Left renal cortex interstitium (tissue), 4 donors: ENCODE data around the gene KLC1. TPM values are rescaled to one million over a fixed set of nuclear protein-coding genes. Genes with fewer than 3 reads are reported as not detected.
"Not testable (repeated sequence)": the region's sequence is repeated elsewhere in the genome, so short reads cannot be mapped to it uniquely, and the experiment has no call there.

Source experiments
- DNase-seq, 4 donors: peaks; one replicate each; pipeline ENCODE4 v3.0.0-alpha.2; 2013; ENCODE audit warnings: low read depth in 4 of 4, low spot score in 2 of 4, missing footprints in 1 of 4
- polyA plus RNA-seq, 4 donors: library from polyadenylated mRNA; unstranded; fragments of 120-200 nt; gene quantifications; one replicate each; pipeline ENCODE4 v1.2.1, GENCODE V29; 2013; ENCODE audit not compliant: insufficient read length in 4 of 4

KLC1 gene
- polyA plus RNA-seq, 4 donors = 90.1 to 162 (median 126) TPM

DNA sequence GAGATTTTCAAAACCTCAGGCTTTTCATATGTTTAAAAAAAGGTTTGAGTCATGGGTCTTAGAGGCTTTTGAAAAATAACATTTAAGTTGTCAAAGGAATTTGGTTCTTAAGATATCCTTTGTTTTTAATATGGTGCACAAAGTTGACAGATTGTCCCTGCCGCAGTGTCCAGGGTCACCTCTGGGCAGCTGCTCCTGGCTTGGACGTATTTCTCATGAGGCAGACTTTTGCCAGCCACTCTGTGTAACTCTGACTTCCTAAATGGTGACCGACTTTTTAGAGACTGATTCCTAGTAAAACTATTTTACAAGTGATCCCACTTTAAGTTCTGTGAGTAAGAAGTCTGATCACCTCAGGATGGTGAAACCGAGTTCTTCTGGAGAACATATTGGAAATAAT is 58.7 kb downstream of the KLC1 start:
- no peak for DNase-seq

- no peak for DNase-seq
Measured at GRCh38 chr14:103688441-103688840, 59.4 kb downstream of the KLC1 start.

DNA sequence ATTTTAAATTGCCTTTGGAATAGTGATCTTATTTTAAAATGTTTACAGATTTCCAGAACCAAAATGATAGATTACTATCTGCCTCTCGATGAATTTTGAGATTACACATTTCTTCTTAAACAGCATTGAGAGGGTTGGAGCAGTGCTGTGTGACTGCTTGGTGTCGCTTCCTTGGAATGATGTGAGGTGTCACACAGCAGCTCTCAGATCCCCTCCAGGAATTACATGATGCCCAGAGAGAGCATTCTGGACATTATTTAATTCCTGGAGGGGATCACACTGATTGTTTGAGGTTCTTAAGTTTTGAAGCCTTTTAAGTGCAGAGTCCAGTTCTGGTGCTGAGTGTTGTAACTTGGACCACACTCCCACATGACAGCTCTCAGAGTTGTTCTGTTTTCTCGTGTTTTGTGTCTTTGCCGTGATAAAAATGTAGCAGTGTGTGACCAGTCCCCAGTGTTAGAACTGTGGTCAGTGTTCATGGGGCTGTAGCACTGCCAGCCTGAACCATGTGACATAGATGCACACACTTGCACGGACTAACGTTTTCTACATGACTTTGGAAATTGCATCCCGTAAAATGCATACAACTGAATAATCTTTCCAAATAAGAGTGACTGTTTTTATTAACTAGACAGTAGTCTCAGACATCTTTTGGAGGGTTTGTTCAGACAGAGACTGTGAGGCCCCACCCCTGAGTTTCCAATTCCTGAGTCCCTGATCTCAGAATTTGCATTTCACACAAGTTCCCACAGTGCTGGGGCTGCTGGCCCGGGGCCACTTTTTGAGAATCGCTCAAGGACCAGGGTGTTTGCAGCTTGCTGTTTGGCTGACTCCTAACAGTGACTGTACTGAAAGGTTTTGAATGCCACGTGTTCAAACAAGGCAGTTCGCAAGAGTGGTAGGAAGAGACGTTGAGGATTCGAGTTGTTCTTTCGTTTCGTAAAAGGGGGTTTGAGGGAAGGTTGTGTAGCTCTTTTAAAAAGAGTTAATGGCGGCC is 60.2 kb downstream of the KLC1 start:
- DNase-seq = no peak

- DNase-seq = no peak
Measured at GRCh38 chr14:103690332-103690731, 61.3 kb downstream of the KLC1 start.

DNA sequence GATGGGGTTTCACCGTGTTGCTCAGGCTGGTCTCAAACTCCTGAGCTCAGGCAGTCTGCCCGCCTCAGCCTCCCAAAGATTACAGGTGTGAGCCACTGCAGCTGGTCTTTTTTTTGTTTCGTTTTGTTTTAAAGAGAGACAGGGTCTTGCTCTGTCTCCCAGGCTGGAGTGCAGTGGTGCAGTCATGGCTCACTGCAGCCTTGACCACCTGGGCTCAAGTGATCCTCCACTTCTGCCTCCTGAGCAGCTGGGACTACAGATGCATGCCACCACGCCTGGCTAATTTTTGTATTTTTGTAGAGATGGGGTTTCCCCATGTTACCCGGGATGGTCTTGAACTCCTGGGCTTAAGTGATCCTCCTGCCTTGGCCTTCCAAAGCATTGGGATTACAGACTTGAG is 62.6 kb downstream of the KLC1 start:
- not testable (repeated sequence) for DNase-seq

DNA sequence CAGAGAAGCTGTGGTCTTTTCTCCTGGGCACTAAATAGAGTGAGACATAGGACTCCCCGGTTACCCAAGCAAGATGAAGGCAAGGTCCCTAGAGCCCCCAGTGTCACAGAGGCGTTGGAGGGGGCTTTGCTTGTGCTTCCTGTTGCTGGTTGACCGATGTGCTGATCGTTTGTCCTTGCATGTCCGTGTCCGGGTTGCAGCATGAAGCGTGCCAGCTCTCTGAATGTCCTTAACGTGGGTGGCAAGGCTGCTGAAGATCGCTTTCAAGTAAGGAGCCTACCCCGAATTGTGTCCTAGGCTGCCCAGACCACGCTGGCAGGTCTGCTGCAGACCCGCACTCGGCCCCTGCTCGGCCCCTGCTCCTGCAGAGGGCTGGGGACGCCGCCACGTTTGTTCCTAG is 63.1 kb downstream of the KLC1 start:
- no peak for DNase-seq

DNA sequence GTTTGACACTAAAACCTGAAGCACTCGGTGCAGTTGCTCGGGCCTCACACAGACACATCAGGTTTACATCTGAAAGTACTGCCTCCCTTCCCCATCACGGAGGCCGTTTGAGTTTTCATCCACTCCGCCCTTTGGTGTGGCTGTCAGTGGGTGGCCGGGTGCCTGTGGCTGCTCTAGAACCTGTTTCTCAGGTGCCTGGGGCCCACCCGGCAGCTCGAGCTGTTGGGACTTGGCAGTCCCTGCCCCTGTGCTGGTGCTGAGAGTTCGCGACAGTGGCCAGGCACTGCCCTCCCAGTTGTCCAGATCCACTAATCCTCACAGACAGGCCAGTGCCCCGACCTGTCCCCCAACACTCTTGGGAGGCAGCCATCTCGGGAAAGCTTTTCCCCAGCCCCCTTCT is 63.9 kb downstream of the KLC1 start:
- no peak for DNase-seq

GRCh38 chr14:103693515-103693914 is 64.5 kb downstream of the KLC1 start:
- no peak for DNase-seq

GRCh38 chr14:103694572-103695026 is 65.6 kb downstream of the KLC1 start:
- DNase-seq = no peak

- DNase-seq = no peak
Measured at GRCh38 chr14:103695296-103696069, 66.5 kb downstream of the KLC1 start.

GRCh38 chr14:103696070-103696402 is 67.0 kb downstream of the KLC1 start:
- no peak for DNase-seq

GRCh38 chr14:103696466-103697071 is 67.6 kb downstream of the KLC1 start:
- no peak for DNase-seq

- no peak for DNase-seq
Measured at GRCh38 chr14:103697206-103697602, 68.2 kb downstream of the KLC1 start.

DNA sequence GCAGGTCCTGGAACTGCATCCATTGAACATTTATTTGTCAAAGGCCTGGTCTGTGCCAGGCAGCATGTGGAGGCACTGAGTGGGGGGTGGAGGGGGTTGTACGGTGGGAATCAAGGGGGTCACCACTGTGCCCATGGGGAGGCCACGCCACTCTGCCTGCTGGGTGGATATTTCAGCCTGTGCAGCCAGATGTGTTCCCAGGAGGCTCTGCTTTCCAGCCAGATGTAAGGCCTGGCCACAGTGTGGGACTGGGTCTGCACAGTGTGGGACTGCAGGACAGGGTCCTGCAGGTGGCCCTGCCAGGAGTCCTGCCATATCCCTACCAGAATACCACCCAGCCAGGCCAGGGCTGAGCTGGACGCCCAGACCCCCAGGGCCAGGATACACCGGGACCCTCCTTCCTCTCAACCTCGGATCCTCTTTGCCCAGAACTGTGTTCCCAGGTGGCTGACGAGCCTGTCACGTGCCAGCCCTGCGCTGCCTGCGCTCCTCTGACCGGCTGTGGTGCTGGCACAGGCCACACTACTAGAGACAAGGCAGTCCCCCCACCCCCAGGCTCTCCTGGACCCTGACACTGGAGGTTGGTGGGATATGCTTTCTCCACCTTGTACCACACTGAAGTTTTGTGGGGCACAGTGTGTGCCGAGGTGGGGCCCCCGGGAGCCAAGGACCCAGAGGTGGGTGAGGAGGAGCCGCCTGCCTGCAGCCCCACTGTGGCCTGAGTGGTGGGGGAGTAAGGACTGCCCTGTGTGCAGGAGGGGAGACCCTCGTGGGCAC is 68.8 kb downstream of the KLC1 start:
- no peak for DNase-seq

DNA sequence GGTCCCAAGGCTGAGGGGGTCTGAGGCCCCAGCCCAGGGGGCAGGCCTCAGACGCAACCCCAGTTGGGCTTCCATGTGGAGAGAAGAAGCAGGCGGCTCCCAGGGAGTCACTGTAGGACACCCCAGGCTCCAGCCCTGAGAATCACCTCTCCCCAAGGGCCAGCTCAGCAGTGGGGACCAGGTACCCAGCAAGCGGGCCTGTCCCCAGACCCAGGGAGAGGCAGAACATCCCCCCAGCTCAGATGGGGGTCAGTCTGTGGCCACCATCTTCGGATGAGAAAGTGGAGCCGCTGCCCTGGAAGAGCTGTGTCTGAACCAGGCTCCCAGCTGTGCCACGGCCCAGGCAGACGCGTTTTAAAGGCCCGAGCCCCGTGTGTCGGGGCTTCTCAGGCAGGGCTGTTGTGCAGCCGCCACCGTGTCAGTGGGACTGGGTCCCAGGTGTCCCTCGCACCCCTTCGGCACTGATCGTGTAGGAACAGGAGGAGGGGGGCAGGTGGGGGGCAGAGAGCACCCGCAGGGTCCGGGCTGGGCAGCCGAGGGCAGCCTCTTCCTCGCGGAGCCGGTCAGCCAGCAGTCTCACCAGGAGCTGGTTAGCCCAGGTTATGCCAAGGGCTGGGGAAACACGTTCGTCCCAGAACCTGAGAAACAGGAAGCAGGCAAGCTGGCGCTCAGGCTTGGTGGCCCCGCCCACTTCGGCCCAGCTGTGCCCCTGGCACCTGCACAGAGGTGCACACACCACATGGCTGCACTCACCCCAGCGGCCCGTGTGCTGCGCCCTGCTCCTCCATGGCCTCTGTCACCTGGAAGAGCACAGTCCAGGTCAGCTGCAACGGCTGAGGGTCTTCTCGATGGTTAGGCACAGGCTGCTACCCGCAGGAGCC is 69.6 kb downstream of the KLC1 start:
- DNase-seq = no peak

DNA sequence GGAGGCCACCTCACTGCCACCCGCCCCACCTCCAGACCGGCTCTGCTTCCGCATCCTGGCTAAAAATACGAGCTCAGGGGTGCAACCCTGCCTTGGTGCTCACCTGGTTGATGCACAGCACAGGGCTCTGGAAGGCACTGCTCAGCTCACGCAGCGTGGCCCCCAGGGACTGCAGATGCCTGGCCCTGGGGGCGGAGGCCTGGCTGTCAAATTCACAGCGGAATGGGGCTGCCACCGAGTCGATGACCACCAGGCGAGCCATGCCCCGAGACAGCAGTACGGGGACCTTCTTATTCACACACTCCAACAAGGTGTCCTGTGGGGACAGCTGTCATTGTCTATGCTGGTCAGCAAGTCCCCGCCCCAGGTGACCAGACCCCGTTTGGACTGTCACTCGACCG is 70.2 kb downstream of the KLC1 start:
- DNase-seq = no peak

DNA sequence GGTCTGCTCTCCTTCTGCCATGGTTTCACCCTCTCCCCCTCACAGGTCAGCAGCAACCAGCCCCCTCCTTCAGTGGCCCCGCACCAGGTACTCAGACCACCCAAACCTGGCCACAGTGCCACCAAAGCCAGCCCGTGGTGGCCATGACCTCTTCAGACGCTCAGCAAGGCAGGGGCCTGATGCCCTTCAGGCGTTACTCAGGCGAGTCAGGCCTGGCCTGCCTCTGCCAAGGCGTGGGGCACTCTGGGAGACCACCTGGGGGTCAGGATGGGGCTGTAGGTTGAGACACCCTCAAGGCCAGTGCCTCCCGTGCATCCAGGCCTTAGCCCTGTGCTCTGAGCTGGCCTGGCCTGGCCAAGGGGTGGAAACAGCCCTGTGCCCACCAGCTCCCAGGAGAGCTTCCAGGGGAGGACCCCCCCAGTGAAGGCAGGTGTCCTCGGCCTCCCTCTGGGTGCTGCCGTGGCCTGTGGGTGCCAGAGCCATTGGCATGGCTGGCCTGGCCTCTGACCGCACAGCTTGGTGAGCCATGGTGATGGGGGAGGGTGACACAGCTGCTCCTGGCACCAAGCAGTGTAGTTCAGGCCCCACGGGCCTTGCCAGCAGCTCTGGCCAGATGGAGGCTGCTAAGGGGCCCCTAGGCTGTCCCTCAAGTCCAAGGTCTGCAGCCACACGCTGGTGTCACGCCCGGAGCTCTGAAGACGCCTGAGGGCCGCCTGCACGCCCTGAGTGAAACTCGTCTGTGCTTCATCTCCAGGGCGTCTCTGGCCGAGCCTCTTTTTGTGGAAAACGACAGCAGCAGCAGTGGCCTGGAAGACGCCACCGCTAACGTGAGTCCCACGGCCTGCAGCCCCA is 71.1 kb downstream of the KLC1 start:
- DNase-seq = no peak

DNA sequence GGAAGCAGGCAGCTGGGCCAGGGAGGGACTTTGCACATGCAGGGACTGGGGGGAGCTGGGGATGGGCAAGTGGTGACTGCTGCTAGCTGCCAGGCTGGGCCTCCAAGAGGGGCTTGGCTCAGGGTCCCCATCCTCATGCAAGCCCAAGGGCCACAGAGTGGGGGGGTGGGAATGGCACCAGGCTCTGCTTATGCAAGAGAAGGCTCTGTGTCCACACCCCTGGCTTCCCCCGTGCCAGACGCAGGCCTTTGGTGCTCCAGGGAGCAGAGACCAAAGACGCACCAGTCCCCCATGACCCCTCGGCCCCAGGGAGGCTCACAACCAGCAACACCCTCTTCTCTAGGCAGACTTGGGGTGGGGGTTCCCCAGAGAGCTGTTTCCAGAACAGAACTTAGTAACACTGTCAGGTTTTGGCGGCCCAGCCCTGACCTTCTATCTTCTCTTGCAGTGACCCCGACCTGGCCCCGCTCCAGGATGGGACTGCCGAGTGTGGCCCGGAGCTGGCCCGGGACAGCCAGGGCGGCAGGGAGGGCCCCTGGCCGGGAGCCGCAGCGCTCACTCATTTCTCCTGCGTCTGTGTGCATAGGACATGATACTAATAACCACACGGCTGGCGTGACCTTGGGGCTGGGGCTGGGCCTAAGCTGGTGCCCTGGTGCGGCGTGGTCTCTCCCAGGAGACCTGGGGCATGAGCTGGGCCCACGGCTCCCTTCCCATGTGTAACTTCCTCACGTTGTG is 71.9 kb downstream of the KLC1 start:
- no peak for DNase-seq
